AG10803 (cell line): Measurements from ENCODE around the gene CEP164.
"Not testable (repeated sequence)": the region's sequence is repeated elsewhere in the genome, so short reads cannot be mapped to it uniquely, and the experiment has no call there.

Experiments
- DNase-seq: peaks from one replicate; pipeline ENCODE4 v3.0.0; 2010; ENCODE audit warnings: low read depth
- H3K4me3 ChIP-seq: 2 replicates; pipeline ENCODE4 v1.5.1; 2011; ENCODE audit warnings: mild to moderate bottlenecking, low read length, control low read depth
- CTCF ChIP-seq: conservative IDR thresholded peaks from 2 replicates; pipeline ENCODE4 v1.5.1; 2011; ENCODE audit warnings: mild to moderate bottlenecking, low read length, control low read depth, inconsistent platforms

The CEP164 gene

DNA sequence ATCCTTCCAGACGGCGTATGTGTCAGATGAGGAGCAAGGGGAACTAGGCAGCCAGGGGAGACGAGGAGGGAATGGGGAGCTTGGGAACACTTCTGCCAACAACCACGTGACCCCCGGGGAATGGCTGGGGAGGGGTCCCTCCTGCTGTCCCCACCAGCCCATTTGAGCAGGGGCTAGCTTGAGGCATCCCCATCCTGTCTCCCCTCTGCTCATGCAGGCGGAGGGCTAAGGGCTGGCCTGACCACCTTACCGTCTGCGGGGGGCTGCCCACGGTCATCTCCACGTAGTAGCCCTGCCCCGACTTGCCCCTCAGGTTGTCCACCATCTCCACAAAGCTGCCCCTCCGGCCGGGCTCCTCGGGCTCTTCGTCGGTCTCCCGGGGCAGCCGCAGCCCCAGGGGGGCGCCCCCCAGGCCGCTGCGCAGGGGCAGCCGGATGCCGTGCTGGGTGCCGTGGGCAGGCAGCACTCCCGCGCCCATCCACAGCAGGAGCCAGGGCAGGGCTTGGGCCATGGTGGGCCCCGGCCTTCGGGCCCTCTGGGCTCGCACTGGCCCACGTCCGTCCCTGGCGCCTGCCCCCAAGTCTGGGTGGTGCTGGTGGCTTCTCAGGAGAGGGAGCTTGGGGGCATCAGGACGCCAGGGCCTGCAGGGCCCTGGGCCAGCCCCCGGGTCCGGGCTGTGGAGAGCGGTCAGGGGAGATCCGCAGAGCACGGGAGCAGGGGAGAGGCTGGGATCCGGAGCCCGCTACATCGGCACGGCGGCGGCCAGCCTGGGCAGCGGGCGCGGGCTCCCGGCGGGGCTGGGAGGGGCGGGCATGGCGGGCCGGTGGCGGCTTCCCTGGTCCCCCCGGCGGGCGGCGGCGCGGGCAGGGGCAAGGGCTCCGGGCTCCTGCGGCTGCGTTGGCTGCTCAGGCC, 12.1 kb upstream of the CEP164 start:
- no peak for DNase-seq
- peak overlapping the region; percentile 79 for H3K4me3 ChIP-seq
- TF ChIP-seq CTCF: no peak

- peak within 1 kb of the TSS; percentile 79 for H3K4me3 ChIP-seq
- peak; percentile 82 for DNase-seq
- TF ChIP-seq CTCF: peak; percentile 58
These were observed 11.3 kb upstream of the CEP164 start, which contains the start of gene BACE1 for GRCh38 chr11:117316197-117316961. Gene BACE1, minus strand, starts transcription at chr11:117316256. Its CDS starts 461 bp downstream, at chr11:117315795.

DNA sequence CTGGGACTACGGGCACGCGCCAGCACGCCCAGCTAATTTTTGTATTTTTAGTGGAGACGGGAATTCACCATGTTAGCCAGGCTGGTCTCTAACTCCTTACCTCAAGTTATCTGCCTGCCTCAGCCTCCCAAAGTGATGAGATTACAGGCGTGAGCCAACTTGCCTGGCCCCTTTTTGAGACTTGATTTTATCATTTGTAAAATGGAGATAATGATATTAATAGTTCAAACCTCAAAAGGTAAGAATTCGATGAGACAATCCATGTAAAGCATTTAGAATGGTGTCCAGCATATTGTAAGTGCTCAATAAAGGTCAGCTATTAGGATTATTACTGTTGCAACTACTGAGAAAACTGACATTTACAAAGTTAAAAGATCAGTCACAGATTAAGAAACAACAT, 8.9 kb upstream of the CEP164 start:
- H3K4me3 ChIP-seq: no peak overlapping the region
- no peak for DNase-seq
- TF ChIP-seq CTCF: no peak

DNA sequence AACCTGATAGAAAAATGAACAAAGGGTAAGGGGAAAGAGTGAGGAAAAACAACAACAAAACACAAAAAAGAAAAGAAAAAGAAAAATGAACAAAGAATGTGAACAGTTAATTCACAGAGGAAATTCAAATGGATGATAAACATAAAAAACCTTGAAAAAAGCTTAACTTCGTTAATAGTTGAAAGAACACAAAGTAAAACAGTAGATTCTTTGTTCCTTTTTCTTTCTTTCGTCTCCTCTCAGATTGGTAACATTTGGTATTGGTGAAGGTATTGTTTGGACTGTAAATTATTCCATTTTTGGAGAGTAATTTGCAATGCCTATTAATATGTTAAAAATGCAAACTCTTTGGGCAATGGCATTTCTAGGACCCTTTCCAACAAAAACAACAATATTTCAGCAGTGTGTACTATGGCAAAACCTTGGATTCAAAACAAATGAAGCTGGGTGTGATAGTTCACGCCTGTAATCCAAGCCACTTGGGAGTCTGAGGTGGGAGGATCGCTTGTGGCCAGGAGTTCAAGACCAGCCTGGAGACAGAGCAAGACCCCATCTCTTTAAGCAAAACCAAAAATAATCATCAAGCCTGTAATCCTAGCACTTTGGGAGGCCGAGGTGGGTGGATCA, 8.3 kb upstream of the CEP164 start:
- peak; percentile 90 for DNase-seq
- TF ChIP-seq CTCF: no peak
- H3K4me3 ChIP-seq: no peak overlapping the region

DNA sequence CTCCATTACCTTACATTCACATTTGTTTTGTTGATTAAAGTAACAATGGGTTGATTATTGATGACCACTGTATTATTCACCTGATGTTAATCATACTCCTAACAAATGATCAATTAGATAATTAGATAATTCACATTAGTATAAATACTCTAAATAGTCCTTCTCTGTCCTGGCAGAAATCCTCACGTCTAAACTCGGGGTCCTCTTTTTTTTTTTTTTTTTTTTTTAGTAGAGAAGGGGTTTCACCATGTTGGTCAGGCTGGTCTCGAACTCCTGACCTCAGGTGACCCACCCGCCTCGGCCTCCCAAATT, 443 bp upstream of the CEP164 start:
- DNase-seq: not testable (repeated sequence)
- peak overlapping the region; percentile 83 for H3K4me3 ChIP-seq

- no peak for TF ChIP-seq CTCF
- H3K4me3 ChIP-seq: peak overlapping the region; percentile 83
- peak; percentile 49 for DNase-seq
These were observed 839 bp downstream of the CEP164 start for GRCh38 chr11:117328375-117329010.

DNA sequence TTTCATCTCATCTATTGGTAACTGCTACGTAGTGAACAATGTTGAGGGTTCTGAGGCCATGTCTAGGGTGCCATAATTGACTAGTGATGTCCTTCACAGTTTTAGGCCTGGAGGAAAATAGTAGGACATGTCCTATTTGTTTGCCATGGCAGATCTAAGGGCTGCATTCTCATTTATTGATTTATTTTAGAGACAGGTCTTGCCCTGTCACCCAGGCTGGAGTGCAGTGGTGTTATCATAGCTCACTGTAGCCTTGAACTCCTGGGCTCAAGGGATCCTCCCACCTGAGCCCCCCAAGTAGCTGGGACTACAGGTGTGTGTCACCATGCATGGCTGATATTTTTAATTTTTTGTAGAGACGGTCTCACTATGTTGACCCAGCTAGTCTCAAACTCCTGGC, 5.2 kb downstream of the CEP164 start:
- DNase-seq: no peak
- no peak overlapping the region for H3K4me3 ChIP-seq
- TF ChIP-seq CTCF: no peak
